ENCODE measurements around the gene ACTN4. TPM values are rescaled to one million over a fixed set of nuclear protein-coding genes. Genes with fewer than 3 reads are reported as not detected.

The ACTN4 gene
- total and polyA plus RNA-seq, 2 of the 4 experiments (the other 2 are of a cell fraction) = 541 to 659 TPM

DNA sequence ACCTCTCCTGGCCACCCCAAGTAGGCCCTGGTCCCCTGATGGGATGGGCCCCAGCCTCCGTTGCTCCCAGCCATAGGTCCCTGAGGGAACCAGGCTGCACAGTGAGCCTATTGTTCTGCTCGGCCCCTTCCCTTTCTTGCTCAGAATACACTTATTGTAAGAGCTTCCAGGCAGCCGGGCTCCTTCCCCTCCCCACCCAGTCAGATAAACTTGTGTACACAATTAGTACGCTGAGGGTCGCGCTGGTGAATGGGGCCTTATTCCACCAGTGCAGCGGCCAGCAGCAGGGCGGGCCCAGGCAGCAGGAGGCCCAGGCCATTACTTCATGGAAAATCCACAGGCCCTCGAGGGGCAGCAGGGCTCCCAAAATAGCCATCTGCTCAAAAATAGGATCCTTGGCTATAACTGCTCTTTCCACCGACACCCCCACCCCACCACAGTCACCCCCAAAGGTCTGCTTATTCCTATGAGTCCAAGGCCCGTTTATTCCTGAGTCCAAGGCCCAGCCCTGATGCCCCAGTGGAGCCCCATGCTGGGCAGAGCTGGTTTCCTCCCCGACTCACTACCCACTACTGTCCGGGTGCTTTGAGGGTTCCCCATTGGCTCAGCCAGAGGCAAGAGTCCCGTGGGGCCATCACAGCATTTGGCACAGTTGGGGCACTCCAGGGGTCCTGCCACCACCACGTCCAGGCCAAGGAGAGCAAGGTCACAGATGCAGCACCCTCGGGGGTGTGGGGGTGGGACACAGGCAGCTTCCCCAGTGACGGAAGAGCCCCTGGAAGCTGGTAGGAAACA lies 74.7 kb downstream of the ACTN4 start:
- POLR2A ChIA-PET (ENCODE audit: unreplicated experiment) = no interaction called here

More for the DNA sequence above, 74.7 kb downstream of the ACTN4 start:
- no peak overlapping the region for H3K27ac ChIP-seq (ENCODE audit: insufficient read depth, low read length)
- 73% methylated on average over 12 of the region's 17 CpGs; no CpG with 5 or more reads in 1 of the 2 experiments for WGBS, 2 experiments (ENCODE audit: extremely low coverage in 2 of 2, insufficient read length in 1 of 2)
- H3K4me3 ChIP-seq (ENCODE audit: insufficient read depth, low read depth, low read length) = no peak overlapping the region
- H3K4ac ChIP-seq (ENCODE audit: low read depth, low read length) = no peak overlapping the region
- H2AFZ ChIP-seq (replicated peaks; ENCODE audit: low read length, poor library complexity) = no peak overlapping the region
- TF ChIP-seq SMC3 (IDR thresholded peaks at IDR 0.05; ENCODE audit: low read depth, low read length) = no peak
- TF ChIP-seq MAFK (IDR thresholded peaks at IDR 0.05; ENCODE audit: low read depth, low read length) = no peak
- TF ChIP-seq POLR2A (IDR thresholded peaks at IDR 0.05; ENCODE audit: low read depth, low read length) = no peak
- TF ChIP-seq, protein P1, sequence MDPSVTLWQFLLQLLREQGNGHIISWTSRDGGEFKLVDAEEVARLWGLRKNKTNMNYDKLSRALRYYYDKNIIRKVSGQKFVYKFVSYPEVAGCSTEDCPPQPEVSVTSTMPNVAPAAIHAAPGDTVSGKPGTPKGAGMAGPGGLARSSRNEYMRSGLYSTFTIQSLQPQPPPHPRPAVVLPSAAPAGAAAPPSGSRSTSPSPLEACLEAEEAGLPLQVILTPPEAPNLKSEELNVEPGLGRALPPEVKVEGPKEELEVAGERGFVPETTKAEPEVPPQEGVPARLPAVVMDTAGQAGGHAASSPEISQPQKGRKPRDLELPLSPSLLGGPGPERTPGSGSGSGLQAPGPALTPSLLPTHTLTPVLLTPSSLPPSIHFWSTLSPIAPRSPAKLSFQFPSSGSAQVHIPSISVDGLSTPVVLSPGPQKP (IDR thresholded peaks at IDR 0.05; ENCODE audit: borderline replicate concordance, low read depth, low read length) = no peak
- no peak for TF ChIP-seq CHD1 (IDR thresholded peaks at IDR 0.05; ENCODE audit: low read depth, low read length)
- no peak for TF ChIP-seq RFX5 (IDR thresholded peaks at IDR 0.05; ENCODE audit: low read depth, low read length)
- no peak for TF ChIP-seq NFE2L2 (IDR thresholded peaks at IDR 0.05; ENCODE audit: low read depth, low read length)
- no peak for TF ChIP-seq CEBPB (IDR thresholded peaks at IDR 0.05; ENCODE audit: low read depth, low read length)
- TF ChIP-seq RAD21 (IDR thresholded peaks at IDR 0.05; ENCODE audit: low read length) = no peak
- TF ChIP-seq RCOR1 (IDR thresholded peaks at IDR 0.05; ENCODE audit: insufficient replicate concordance, low read length) = no peak
- dilution Hi-C loops (cut with HindIII; ENCODE audit: low sequenced_read_pairs, unreplicated experiment) = no loop called here
- H3K18ac ChIP-seq (ENCODE audit: low read depth, low read length) = no peak overlapping the region
- H3K9ac ChIP-seq (ENCODE audit: low read depth, low read length) = no peak overlapping the region
- intact Hi-C loops (cut with micrococcal nuclease) = no loop called here
- H3K14ac ChIP-seq (replicated peaks; ENCODE audit: low read depth, low read length) = no peak overlapping the region
- H3K23ac ChIP-seq (ENCODE audit: low read depth, low read length) = no peak overlapping the region
- H3K9me1 ChIP-seq (ENCODE audit: insufficient read depth, low read length) = peaks cover 9% of the 10 kb centered on the region; the same call in 1 of the 2 replicates
- no peak overlapping the region for H2AK5ac ChIP-seq (ENCODE audit: low read depth, low read length)
- peaks cover 42 to 83% of the 10 kb centered on the region in 2 experiments for H3K79me1 ChIP-seq (ENCODE audit: low read depth in 1 of 2, low read length in 2 of 2)
- no peaks in the 10 kb centered on the region for H3K27me3 ChIP-seq (ENCODE audit: control insufficient read depth, insufficient read depth, low read length)
- H3K36me3 ChIP-seq (ENCODE audit: control insufficient read depth, insufficient read depth, low read length) = peaks cover 96% of the 10 kb centered on the region
- no TSS peak for BruUV-seq (replicated peaks)
- peak overlapping the region; percentile 37 for H2BK5ac ChIP-seq (ENCODE audit: low read depth, low read length, poor library complexity, severe bottlenecking)
- in situ Hi-C loops (cut with MboI; ENCODE audit: low sequenced_read_pairs) = no loop called here
- no peaks in the 10 kb centered on the region for H3K9me3 ChIP-seq (ENCODE audit: control insufficient read depth, insufficient read depth, low read length)
- H4K5ac ChIP-seq (ENCODE audit: low read depth, low read length) = no peak overlapping the region
- H2BK15ac ChIP-seq (ENCODE audit: low read depth, low read length) = no peak overlapping the region
- peaks cover 39% of the 10 kb centered on the region for H4K20me1 ChIP-seq (ENCODE audit: insufficient read depth, low read length)
- peaks cover 7% of the 10 kb centered on the region; the same call in 1 of the 2 replicates for H3K4me1 ChIP-seq (ENCODE audit: control insufficient read depth, insufficient read depth, low read length)
- no peak overlapping the region for H2BK120ac ChIP-seq (ENCODE audit: low read depth, low read length)
- ATAC-seq (ENCODE audit: low read depth) = no peak
- DNase-seq = no peak
- CTCF ChIA-PET = no interaction called here
- H4K91ac ChIP-seq (ENCODE audit: insufficient read depth, low read depth, low read length) = no peak overlapping the region
- no peak overlapping the region for H4K8ac ChIP-seq (ENCODE audit: low read depth in 2 of 2, low read length in 2 of 2)
- H2BK20ac ChIP-seq (ENCODE audit: low read depth, low read length) = no peak overlapping the region
- no peak overlapping the region for H3K56ac ChIP-seq (ENCODE audit: extremely low read depth, insufficient read depth, low read length)
- H2AK9ac ChIP-seq (replicated peaks; ENCODE audit: low read depth, low read length, poor library complexity) = peak overlapping the region; percentile 39
- no peak overlapping the region for H3K4me2 ChIP-seq (ENCODE audit: low read depth, low read length)

Measured in IMR-90 (cell line).